ENCODE measurements around the gene RNF7. TPM values are rescaled to one million over a fixed set of nuclear protein-coding genes. Genes with fewer than 3 reads are reported as not detected.
"Not testable (repeated sequence)": the region's sequence is repeated elsewhere in the genome, so short reads cannot be mapped to it uniquely, and the experiment has no call there.

The RNF7 gene
- polyA plus RNA-seq, 3 donors from 2014 or later, result 137 to 168 (median 160) TPM

- no peak for DNase-seq
- H3K36me3 Mint-ChIP-seq, result peaks cover 0 to 4% (median 4%) of the 10 kb centered on the region in 3 donors
- peaks cover 0 to 15% (median 0%) of the 10 kb centered on the region in 3 donors for H3K27me3 Mint-ChIP-seq (ENCODE audit: low read depth in 3 of 3)
- peak overlapping the region; percentile 56 to 100 (median 96) for H3K4me3 Mint-ChIP-seq
- H3K4me1 Mint-ChIP-seq, result peaks cover 52 to 69% of the 10 kb centered on the region in 2 donors
- no peaks in the 10 kb centered on the region for H3K9me3 Mint-ChIP-seq
- peak overlapping the region in 5 of 6 donors; percentile 51 to 99 (median 97) for H3K27ac Mint-ChIP-seq
Observed at GRCh38 chr3:141740349-141740748, 2.3 kb downstream of the RNF7 start.

GRCh38 chr3:141743305-141743704 is 5.2 kb downstream of the RNF7 start:
- no peak overlapping the region for H3K4me3 Mint-ChIP-seq
- H3K27ac Mint-ChIP-seq, result no peak overlapping the region
- no peaks in the 10 kb centered on the region for H3K9me3 Mint-ChIP-seq
- H3K36me3 Mint-ChIP-seq, result peaks cover 0 to 11% (median 8%) of the 10 kb centered on the region in 3 donors
- no peak for DNase-seq
- H3K27me3 Mint-ChIP-seq (ENCODE audit: low read depth in 3 of 3), result peaks cover 0 to 9% (median 0%) of the 10 kb centered on the region in 3 donors
- peaks cover 50 to 82% of the 10 kb centered on the region in 2 donors for H3K4me1 Mint-ChIP-seq

GRCh38 chr3:141746962-141747361 is 8.9 kb downstream of the RNF7 start:
- Mint-ChIP-seq H3K36me3 (peaks cover 0 to 22% (median 8%) of the 10 kb centered on the region in 3 donors), H3K27me3 (ENCODE audit: low read depth in 3 of 3) (peaks cover 0 to 1% (median 0%) of the 10 kb centered on the region in 3 donors), H3K4me1 (peaks cover 21 to 49% of the 10 kb centered on the region in 2 donors), H3K9me3 (no peaks in the 10 kb centered on the region), H3K4me3 (no peak overlapping the region), H3K27ac (peak overlapping the region in 3 of 6 donors; percentile 23 to 62 (median 46))
- DNase-seq, result no peak

- Mint-ChIP-seq H3K4me3 (no peak overlapping the region), H3K27ac (peak overlapping the region in 1 of 6 donors; percentile 4), H3K4me1 (no peaks in the 10 kb centered on the region), H3K36me3 (peaks cover 5 to 13% (median 9%) of the 10 kb centered on the region in 3 donors), H3K9me3 (no peaks in the 10 kb centered on the region), H3K27me3 (ENCODE audit: low read depth in 3 of 3) (no peaks in the 10 kb centered on the region)
- DNase-seq, result no peak
Observed at GRCh38 chr3:141753399-141753798, 15.3 kb downstream of the RNF7 start.

- H3K27ac Mint-ChIP-seq, result peak overlapping the region in 1 of 6 donors; percentile 10
- no peak for DNase-seq
- no peaks in the 10 kb centered on the region for H3K9me3 Mint-ChIP-seq
- no peaks in the 10 kb centered on the region for H3K4me1 Mint-ChIP-seq
- no peaks in the 10 kb centered on the region for H3K27me3 Mint-ChIP-seq (ENCODE audit: low read depth in 3 of 3)
- H3K36me3 Mint-ChIP-seq, result peaks cover 5 to 9% (median 7%) of the 10 kb centered on the region in 3 donors
- no peak overlapping the region for H3K4me3 Mint-ChIP-seq
Observed at GRCh38 chr3:141754032-141754431, 15.9 kb downstream of the RNF7 start.

- H3K36me3 Mint-ChIP-seq; H3K27ac Mint-ChIP-seq; H3K4me3 Mint-ChIP-seq; H3K4me1 Mint-ChIP-seq; DNase-seq; H3K27me3 Mint-ChIP-seq (ENCODE audit: low read depth in 3 of 3); H3K9me3 Mint-ChIP-seq: not testable (repeated sequence)
Observed at GRCh38 chr3:141762552-141762951, 24.5 kb downstream of the RNF7 start.

GRCh38 chr3:141763088-141763750 is 25.1 kb downstream of the RNF7 start, which contains the start of gene GRK7:
TSS of gene GRK7 (plus strand) at chr3:141763408. CDS start at chr3:141778285, 14,877 bp downstream.
- H3K27me3 Mint-ChIP-seq (ENCODE audit: low read depth in 3 of 3), result no peaks in the 10 kb centered on the region
- peaks cover 0 to 8% (median 6%) of the 10 kb centered on the region in 3 donors for H3K36me3 Mint-ChIP-seq
- H3K27ac Mint-ChIP-seq, result no peak within 1 kb of the TSS
- no peak within 1 kb of the TSS for H3K4me3 Mint-ChIP-seq
- H3K9me3 Mint-ChIP-seq, result no peaks in the 10 kb centered on the region
- H3K4me1 Mint-ChIP-seq, result no peaks in the 10 kb centered on the region
- no peak for DNase-seq

GRCh38 chr3:141764045-141764444 is 25.9 kb downstream of the RNF7 start:
- Mint-ChIP-seq H3K36me3 (peaks cover 2 to 9% (median 6%) of the 10 kb centered on the region in 3 donors), H3K9me3 (no peaks in the 10 kb centered on the region), H3K27me3 (ENCODE audit: low read depth in 3 of 3) (peaks cover 0 to 2% (median 0%) of the 10 kb centered on the region in 3 donors), H3K4me1 (no peaks in the 10 kb centered on the region), H3K4me3 (no peak overlapping the region), H3K27ac (no peak overlapping the region)
- no peak for DNase-seq

GRCh38 chr3:141764465-141764864 is 26.4 kb downstream of the RNF7 start:
- DNase-seq, result no peak
- Mint-ChIP-seq H3K36me3 (peaks cover 4 to 13% (median 6%) of the 10 kb centered on the region in 3 donors), H3K27ac (no peak overlapping the region), H3K9me3 (no peaks in the 10 kb centered on the region), H3K4me1 (no peaks in the 10 kb centered on the region), H3K27me3 (ENCODE audit: low read depth in 3 of 3) (peaks cover 0 to 2% (median 0%) of the 10 kb centered on the region in 3 donors), H3K4me3 (no peak overlapping the region)

- peaks cover 0 to 2% (median 0%) of the 10 kb centered on the region in 3 donors for H3K27me3 Mint-ChIP-seq (ENCODE audit: low read depth in 3 of 3)
- H3K36me3 Mint-ChIP-seq, result peaks cover 4 to 14% (median 6%) of the 10 kb centered on the region in 3 donors
- no peaks in the 10 kb centered on the region for H3K4me1 Mint-ChIP-seq
- H3K4me3 Mint-ChIP-seq, result no peak overlapping the region
- no peak overlapping the region for H3K27ac Mint-ChIP-seq
- no peak for DNase-seq
- no peaks in the 10 kb centered on the region for H3K9me3 Mint-ChIP-seq
Observed at GRCh38 chr3:141764986-141765385, 26.9 kb downstream of the RNF7 start.

GRCh38 chr3:141767066-141767465 is 29.0 kb downstream of the RNF7 start:
- DNase-seq, result no peak
- Mint-ChIP-seq H3K9me3 (no peaks in the 10 kb centered on the region), H3K4me1 (no peaks in the 10 kb centered on the region), H3K36me3 (peaks cover 4 to 21% (median 6%) of the 10 kb centered on the region in 3 donors), H3K27ac (no peak overlapping the region), H3K4me3 (no peak overlapping the region), H3K27me3 (ENCODE audit: low read depth in 3 of 3) (peaks cover 0 to 2% (median 0%) of the 10 kb centered on the region in 3 donors)

- no peak overlapping the region for H3K4me3 Mint-ChIP-seq
- peaks cover 0 to 2% (median 0%) of the 10 kb centered on the region in 3 donors for H3K27me3 Mint-ChIP-seq (ENCODE audit: low read depth in 3 of 3)
- H3K36me3 Mint-ChIP-seq, result peaks cover 4 to 21% (median 6%) of the 10 kb centered on the region in 3 donors
- H3K27ac Mint-ChIP-seq, result peak overlapping the region in 1 of 6 donors; percentile 3
- H3K9me3 Mint-ChIP-seq, result no peaks in the 10 kb centered on the region
- H3K4me1 Mint-ChIP-seq, result no peaks in the 10 kb centered on the region
- DNase-seq, result no peak
Observed at GRCh38 chr3:141769221-141769894, 31.3 kb downstream of the RNF7 start.

GRCh38 chr3:141773676-141774075 is 35.6 kb downstream of the RNF7 start:
- DNase-seq, result no peak
- Mint-ChIP-seq H3K27ac (no peak overlapping the region), H3K36me3 (peaks cover 0 to 13% (median 4%) of the 10 kb centered on the region in 3 donors), H3K9me3 (no peaks in the 10 kb centered on the region), H3K4me1 (no peaks in the 10 kb centered on the region), H3K4me3 (no peak overlapping the region), H3K27me3 (ENCODE audit: low read depth in 3 of 3) (peaks cover 0 to 2% (median 0%) of the 10 kb centered on the region in 3 donors)

GRCh38 chr3:141776376-141776775 is 38.3 kb downstream of the RNF7 start:
- Mint-ChIP-seq H3K27ac (no peak overlapping the region), H3K27me3 (ENCODE audit: low read depth in 3 of 3) (peaks cover 0 to 4% (median 4%) of the 10 kb centered on the region in 3 donors), H3K36me3 (peaks cover 0 to 4% (median 4%) of the 10 kb centered on the region in 3 donors), H3K4me1 (no peaks in the 10 kb centered on the region), H3K4me3 (no peak overlapping the region), H3K9me3 (no peaks in the 10 kb centered on the region)
- no peak for DNase-seq

Data from immature natural killer cell (primary cell).